GM06990 (cell line): ENCODE data around the gene ANXA9.

ENCODE experiments used
- DNase-seq: peaks from one replicate; pipeline ENCODE4 v3.0.0-alpha.2; 2011; ENCODE audit not compliant: insufficient read length; ENCODE audit errors: extremely low read depth
- H3K27me3 ChIP-seq: replicated peaks from 2 replicates; pipeline ENCODE4 v1.6.0; 2011; ENCODE audit warnings: low read length; ENCODE audit not compliant: control insufficient read depth, insufficient read depth
- H3K36me3 ChIP-seq: 2 replicates; pipeline ENCODE4 v1.5.1; 2011; ENCODE audit warnings: low read length; ENCODE audit not compliant: control insufficient read depth, insufficient read depth
- H3K4me3 ChIP-seq: replicated peaks from 2 replicates; pipeline ENCODE4 v1.5.1; 2011; ENCODE audit warnings: low read depth, mild to moderate bottlenecking, control low read depth, low read length
- TF ChIP-seq, protein P1 (sequence below): IDR thresholded peaks from 2 replicates; pipeline ENCODE4 v1.5.1; 2011; ENCODE audit warnings: low read length, control low read depth, mild to moderate bottlenecking, inconsistent platforms; ENCODE audit not compliant: insufficient read depth, poor library complexity, severe bottlenecking

ANXA9 gene

DNA sequence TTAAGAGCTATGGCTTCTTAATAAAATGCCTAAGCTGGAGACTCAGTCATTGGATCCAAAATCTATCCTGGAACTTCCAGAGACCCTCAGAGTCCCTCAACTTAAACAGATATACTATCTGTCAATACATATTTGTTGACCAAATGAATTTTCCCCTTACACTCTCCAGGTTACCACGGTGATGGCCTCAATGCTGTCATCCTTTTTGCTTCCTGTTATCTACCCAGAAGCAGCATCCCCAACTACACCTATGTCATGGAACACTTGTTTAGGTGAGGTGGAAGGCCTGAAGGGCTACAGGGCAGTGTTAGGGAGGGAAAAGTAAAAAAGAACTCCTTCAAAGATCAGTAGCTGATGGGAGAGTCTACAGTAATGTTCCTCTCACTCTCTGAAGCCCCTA, 61.1 kb downstream of the ANXA9 start:
- DNase-seq = no peak
- TF ChIP-seq, protein P1, sequence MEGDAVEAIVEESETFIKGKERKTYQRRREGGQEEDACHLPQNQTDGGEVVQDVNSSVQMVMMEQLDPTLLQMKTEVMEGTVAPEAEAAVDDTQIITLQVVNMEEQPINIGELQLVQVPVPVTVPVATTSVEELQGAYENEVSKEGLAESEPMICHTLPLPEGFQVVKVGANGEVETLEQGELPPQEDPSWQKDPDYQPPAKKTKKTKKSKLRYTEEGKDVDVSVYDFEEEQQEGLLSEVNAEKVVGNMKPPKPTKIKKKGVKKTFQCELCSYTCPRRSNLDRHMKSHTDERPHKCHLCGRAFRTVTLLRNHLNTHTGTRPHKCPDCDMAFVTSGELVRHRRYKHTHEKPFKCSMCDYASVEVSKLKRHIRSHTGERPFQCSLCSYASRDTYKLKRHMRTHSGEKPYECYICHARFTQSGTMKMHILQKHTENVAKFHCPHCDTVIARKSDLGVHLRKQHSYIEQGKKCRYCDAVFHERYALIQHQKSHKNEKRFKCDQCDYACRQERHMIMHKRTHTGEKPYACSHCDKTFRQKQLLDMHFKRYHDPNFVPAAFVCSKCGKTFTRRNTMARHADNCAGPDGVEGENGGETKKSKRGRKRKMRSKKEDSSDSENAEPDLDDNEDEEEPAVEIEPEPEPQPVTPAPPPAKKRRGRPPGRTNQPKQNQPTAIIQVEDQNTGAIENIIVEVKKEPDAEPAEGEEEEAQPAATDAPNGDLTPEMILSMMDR = no peak
- no peaks in the 10 kb centered on the region for H3K36me3 ChIP-seq

More for the DNA sequence above, 61.1 kb downstream of the ANXA9 start:
- Histone ChIP-seq H3K4me3 (no peak overlapping the region), H3K27me3 (no peaks in the 10 kb centered on the region)
